AG04450 (cell line): Measurements from ENCODE around the gene ARFGAP1. TPM values are rescaled to one million over a fixed set of nuclear protein-coding genes. Genes with fewer than 3 reads are reported as not detected.

Experiments used
- CTCF ChIA-PET: fragments of 300-600, 350-600 bp; formaldehyde crosslinking; extraction: SDS; loops from one replicate; lab custom pipeline; 2022; ENCODE audit warnings: antibody characterized with exemption, inconsistent platforms; lab: Charles Lee
- POLR2A ChIA-PET: fragments of 350-600 bp; formaldehyde crosslinking; extraction: SDS; loops from one replicate; lab custom pipeline; 2021; ENCODE audit warnings: antibody characterized with exemption, inconsistent platforms; lab: Yijun Ruan, JAX
- DNase-seq: peaks from one replicate; pipeline ENCODE4 v3.0.0-alpha.2; 2011; ENCODE audit warnings: low read depth, low spot score
- H3K27ac ChIP-seq: one replicate; pipeline ENCODE4 v1.5.1; 2012; ENCODE audit warnings: low read depth, low read length, control low read depth
- H3K27me3 ChIP-seq: one replicate; pipeline ENCODE4 v1.6.0; 2012; ENCODE audit warnings: low read length; ENCODE audit not compliant: control insufficient read depth, insufficient read depth
- H3K4me3 ChIP-seq: 2 replicates; pipeline ENCODE4 v1.5.1; 2011; ENCODE audit warnings: mild to moderate bottlenecking, low read depth, low read length, control low read depth
- H3K9me3 ChIP-seq: 2 replicates; pipeline ENCODE4 v1.5.1; 2012; ENCODE audit warnings: low read length; ENCODE audit not compliant: control insufficient read depth, insufficient read depth
- CTCF ChIP-seq: IDR thresholded peaks from 2 replicates; pipeline ENCODE4 v1.5.1; 2011; ENCODE audit warnings: low read depth, low read length, control low read depth, inconsistent platforms
- polyA plus RNA-seq: library from polyadenylated mRNA; depleted of rRNA; stranded (reverse); fragments of >200 nt; gene quantifications from 2 replicates; pipeline ENCODE4 v1.2.3, GENCODE V29; 2011

Gene ARFGAP1
- polyA plus RNA-seq, 1 experiment, result 52.6 TPM

GRCh38 chr20:63284544-63284949, 11.9 kb downstream of the ARFGAP1 start:
- POLR2A ChIA-PET, result interaction anchor here (1.7 kb wide), 1 partner anchor 12 kb away, joined by 5 read pairs; the partner anchor contains the start of gene ARFGAP1
- TF ChIP-seq CTCF, result no peak
- CTCF ChIA-PET, result no interaction called here
- no peak for DNase-seq
- Histone ChIP-seq H3K27me3 (no peaks in the 10 kb centered on the region), H3K27ac (no peak overlapping the region), H3K9me3 (no peaks in the 10 kb centered on the region), H3K4me3 (no peak overlapping the region)

- no peaks in the 10 kb centered on the region for H3K9me3 ChIP-seq
- H3K4me3 ChIP-seq, result no peak overlapping the region
- no peak for TF ChIP-seq CTCF
- no peak overlapping the region for H3K27ac ChIP-seq
- CTCF ChIA-PET, result no interaction called here
- POLR2A ChIA-PET, result interaction anchor here (0.6 to 1.7 kb wide), 2 partner anchors 8 to 12 kb away, joined by 4 to 5 read pairs; partner anchors contain the start of gene ARFGAP1
- DNase-seq, result no peak
- H3K27me3 ChIP-seq, result no peaks in the 10 kb centered on the region
These were observed 12.4 kb downstream of the ARFGAP1 start for GRCh38 chr20:63284981-63285524.

- POLR2A ChIA-PET, result interaction anchor here (0.6 kb wide), 2 partner anchors 9 to 363 kb away, joined by 4 to 8 read pairs; no protein-coding TSS in a partner anchor
- CTCF ChIA-PET, result no interaction called here
- no peak for TF ChIP-seq CTCF
- Histone ChIP-seq H3K9me3 (no peaks in the 10 kb centered on the region), H3K27ac (no peak overlapping the region), H3K4me3 (no peak overlapping the region), H3K27me3 (no peaks in the 10 kb centered on the region)
- no peak for DNase-seq
These were observed 13.3 kb downstream of the ARFGAP1 start for GRCh38 chr20:63285636-63286615.

- no peak for TF ChIP-seq CTCF
- no peak overlapping the region for H3K4me3 ChIP-seq
- H3K27ac ChIP-seq, result no peak overlapping the region
- no peak for DNase-seq
- H3K27me3 ChIP-seq, result no peaks in the 10 kb centered on the region
- CTCF ChIA-PET, result interaction anchor here (1.1 kb wide), 1 partner anchor 64 kb away, joined by 3 read pairs; no protein-coding TSS in a partner anchor
- no peaks in the 10 kb centered on the region for H3K9me3 ChIP-seq
- POLR2A ChIA-PET, result interaction anchor here (0.6 kb wide), 2 partner anchors 8 to 362 kb away, joined by 3 to 8 read pairs; no protein-coding TSS in a partner anchor
These were observed 14.4 kb downstream of the ARFGAP1 start for GRCh38 chr20:63286781-63287696.
